GM18519 (cell line): ENCODE data around the gene BDKRB2.

ENCODE experiments used
- ATAC-seq: cut with Tn5 transposase; IDR thresholded peaks from one replicate; pipeline ENCODE4 v1.9.1; 2021; ENCODE audit warnings: mild to moderate bottlenecking, moderate library complexity; ENCODE audit not compliant: unreplicated experiment, low FRiP score

The BDKRB2 gene

GRCh38 chr14:96204151-96205058 lies at the start of gene BDKRB2:
Gene BDKRB2 (plus strand): TSS chr14:96204839. CDS start chr14:96237108, 32,269 bp downstream.
- no peak for ATAC-seq

- no peak for ATAC-seq
These were observed 49.7 kb upstream of the BDKRB2 start for GRCh38 chr14:96154900-96155299.

GRCh38 chr14:96156804-96157760 lies 47.6 kb upstream of the BDKRB2 start:
- ATAC-seq, result no peak

GRCh38 chr14:96158735-96159134 lies 45.9 kb upstream of the BDKRB2 start:
- ATAC-seq, result no peak

GRCh38 chr14:96160076-96160912 lies 44.3 kb upstream of the BDKRB2 start:
- no peak for ATAC-seq

GRCh38 chr14:96160913-96161310 lies 43.7 kb upstream of the BDKRB2 start:
- no peak for ATAC-seq

GRCh38 chr14:96161636-96162035 lies 43.0 kb upstream of the BDKRB2 start:
- no peak for ATAC-seq

GRCh38 chr14:96162265-96162664 lies 42.4 kb upstream of the BDKRB2 start:
- ATAC-seq, result no peak

- no peak for ATAC-seq
These were observed 41.9 kb upstream of the BDKRB2 start for GRCh38 chr14:96162741-96163140.

- ATAC-seq, result no peak
These were observed 39.7 kb upstream of the BDKRB2 start for GRCh38 chr14:96164861-96165490.

GRCh38 chr14:96165493-96166436 lies 38.9 kb upstream of the BDKRB2 start:
- ATAC-seq, result no peak

- ATAC-seq, result no peak
These were observed 38.0 kb upstream of the BDKRB2 start for GRCh38 chr14:96166461-96167223.

GRCh38 chr14:96167224-96168148 lies 37.2 kb upstream of the BDKRB2 start:
- no peak for ATAC-seq

GRCh38 chr14:96168581-96168980 lies 36.1 kb upstream of the BDKRB2 start:
- no peak for ATAC-seq

GRCh38 chr14:96170961-96171592 lies 33.6 kb upstream of the BDKRB2 start:
- ATAC-seq, result no peak

GRCh38 chr14:96173636-96174475 lies 30.8 kb upstream of the BDKRB2 start:
- ATAC-seq, result no peak
